Stimulated activated naive CD8-positive, alpha-beta T cell treated with anti-CD3 and anti-CD28 coated beads, Interleukin-15, Interleukin-2, amounts not matched to agents 100 U/mL and 50 U/mL, for 24 hours (primary cell): ENCODE results near the gene EED.

Experiments used
- ATAC-seq: fragments of 150-1000 bp; cut with Tn5 transposase; one replicate; pipeline ENCODE4 v1.10.0; 2021
- DNase-seq: peaks from one replicate; pipeline ENCODE4 v3.0.0; 2021

EED gene, protein sequence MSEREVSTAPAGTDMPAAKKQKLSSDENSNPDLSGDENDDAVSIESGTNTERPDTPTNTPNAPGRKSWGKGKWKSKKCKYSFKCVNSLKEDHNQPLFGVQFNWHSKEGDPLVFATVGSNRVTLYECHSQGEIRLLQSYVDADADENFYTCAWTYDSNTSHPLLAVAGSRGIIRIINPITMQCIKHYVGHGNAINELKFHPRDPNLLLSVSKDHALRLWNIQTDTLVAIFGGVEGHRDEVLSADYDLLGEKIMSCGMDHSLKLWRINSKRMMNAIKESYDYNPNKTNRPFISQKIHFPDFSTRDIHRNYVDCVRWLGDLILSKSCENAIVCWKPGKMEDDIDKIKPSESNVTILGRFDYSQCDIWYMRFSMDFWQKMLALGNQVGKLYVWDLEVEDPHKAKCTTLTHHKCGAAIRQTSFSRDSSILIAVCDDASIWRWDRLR

DNA sequence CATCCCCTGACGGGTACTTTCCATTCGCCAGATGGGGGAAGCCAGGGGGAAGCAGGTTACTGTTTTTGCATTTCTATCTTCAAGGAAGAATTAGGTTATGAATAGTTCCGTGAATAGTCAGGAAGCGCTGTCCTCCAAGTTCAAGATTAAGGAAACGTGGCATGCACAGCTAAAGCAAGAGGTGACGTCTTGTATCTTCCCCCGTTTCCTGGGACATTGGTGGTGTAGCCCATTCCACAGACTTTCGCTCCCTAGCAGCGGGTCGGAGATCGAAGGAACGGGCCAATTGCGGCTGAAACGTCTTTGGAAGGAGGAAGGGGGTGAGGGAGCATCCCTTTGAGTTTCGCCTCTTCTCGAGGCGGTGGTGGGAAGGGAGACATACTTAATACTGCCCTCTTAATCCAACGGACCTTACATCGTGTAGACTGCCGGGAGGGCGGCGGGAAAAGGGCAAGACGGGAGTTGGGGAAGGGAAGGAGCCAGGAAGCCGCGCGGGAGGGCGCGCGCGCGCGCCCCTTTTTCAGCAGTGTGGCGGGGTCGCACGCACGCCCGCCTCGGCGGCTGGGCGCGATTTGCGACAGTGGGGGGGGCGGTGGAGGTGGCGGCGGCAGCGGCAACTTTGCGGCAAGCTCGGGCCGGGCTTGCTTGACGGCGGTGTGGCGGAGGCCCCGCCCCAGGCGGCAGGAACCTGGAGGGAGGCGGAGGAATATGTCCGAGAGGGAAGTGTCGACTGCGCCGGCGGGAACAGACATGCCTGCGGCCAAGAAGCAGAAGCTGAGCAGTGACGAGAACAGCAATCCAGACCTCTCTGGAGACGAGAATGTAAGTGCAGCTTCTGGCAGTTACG lies at the start of gene EED:
Gene EED, plus strand, starts transcription at position 232 of the 847 bp plus-strand sequence. Its CDS starts 477 bp downstream, at position 709.
- DNase-seq, result peak; percentile 97
- peak; percentile 81 for ATAC-seq

GRCh38 chr11:86194998-86195397 lies 49.6 kb upstream of the EED start:
- DNase-seq, result no peak
- no peak for ATAC-seq

DNA sequence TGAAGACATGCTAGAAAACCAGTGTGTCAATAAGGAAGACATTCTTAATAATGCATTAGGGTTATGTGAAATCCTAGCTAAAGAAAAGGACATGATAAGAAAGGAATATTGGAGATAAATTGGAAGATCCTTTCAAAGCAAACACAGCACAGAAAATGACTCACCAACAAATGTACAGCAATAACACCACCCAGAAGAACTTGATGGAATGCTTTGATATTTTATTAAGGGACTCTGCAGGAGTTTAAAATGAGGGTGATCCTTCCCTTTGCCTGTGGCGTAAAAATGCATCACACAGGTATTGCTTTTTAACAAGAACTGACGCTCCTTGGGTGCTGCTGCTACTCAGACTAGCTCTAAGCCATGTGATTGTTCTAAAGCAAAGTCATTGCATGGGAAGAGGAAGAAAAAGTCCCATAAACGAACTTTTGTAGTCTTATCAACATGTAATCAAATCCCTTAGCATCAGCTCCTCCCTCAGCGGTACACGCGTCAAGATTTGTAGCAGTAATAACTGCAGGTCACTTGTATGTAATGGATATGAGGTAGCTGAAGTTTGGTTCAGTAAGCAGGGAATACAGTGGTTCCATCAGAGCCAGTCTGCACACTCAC lies 48.4 kb upstream of the EED start:
- ATAC-seq, result no peak
- no peak for DNase-seq

DNA sequence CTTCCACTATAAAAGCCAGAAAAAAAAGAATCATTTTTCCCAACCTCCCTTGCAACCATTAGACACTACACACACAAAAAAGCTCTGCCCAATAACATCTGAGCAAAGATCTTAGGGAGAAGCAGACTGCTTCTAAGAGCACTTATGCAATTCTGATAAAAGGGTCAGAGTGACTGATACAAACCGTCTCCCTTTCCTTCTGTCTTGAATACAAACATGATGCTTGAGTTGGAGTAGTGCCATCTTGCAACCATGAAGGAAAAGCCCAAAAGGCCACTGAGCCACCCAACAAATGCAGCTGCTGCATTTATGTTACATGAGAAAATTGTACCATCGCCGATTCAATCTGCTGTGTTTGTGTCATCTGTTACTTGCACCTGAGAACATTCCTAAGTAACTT lies 47.6 kb upstream of the EED start:
- ATAC-seq (no peak), DNase-seq (no peak)

- DNase-seq (no peak), ATAC-seq (no peak)
Observed at GRCh38 chr11:86197448-86197847, 47.1 kb upstream of the EED start.

GRCh38 chr11:86198139-86198538 lies 46.4 kb upstream of the EED start:
- DNase-seq, result no peak

DNA sequence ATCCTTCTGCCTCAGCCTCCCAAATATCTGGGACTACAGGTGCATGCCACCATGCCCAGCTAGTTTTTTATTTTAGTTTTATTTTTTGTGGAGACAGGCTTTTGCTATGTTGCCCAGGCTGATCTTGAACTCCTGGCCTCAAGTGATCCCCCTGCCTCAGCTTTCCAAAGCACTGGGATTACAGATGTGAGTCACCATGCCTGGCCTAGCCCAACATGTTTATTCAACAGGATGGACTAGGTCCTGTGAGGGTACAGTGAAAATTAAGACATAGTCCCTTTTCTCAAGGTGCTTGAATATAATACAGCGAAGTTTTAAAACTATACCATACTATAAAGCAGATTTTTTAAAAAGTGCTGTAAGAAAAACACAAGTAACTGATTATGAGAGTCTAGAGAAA lies 45.2 kb upstream of the EED start:
- DNase-seq (no peak), ATAC-seq (no peak)

More at GRCh38 chr11:86198139-86198538, 46.4 kb upstream of the EED start:
- no peak for ATAC-seq

DNA sequence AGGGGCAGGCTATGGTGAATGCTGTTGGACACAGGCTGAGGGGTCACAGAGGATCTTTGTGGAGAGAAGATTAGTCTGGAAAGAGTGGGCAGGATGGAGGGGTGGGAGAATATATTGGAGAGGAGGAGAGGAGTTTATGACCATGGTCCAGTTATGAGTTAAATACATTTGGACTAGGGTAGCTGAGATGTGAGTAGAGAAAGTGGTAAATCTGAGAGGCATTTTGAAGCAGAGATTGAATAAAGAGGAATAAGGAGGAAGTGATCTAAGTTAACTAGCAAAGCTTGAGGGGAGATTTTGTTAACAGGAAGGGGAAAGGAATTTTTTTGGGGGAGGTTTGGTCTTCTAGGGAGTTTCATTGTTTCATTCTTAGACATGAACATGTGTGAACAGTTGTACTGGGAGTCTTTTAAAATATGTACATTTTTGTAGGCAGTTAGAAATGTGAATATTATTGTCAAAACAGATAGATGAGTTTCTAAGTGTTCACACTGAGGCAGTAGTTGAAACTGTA lies 43.1 kb upstream of the EED start:
- ATAC-seq (no peak), DNase-seq (no peak)

- DNase-seq, result no peak
Observed at GRCh38 chr11:86202013-86202336, 42.6 kb upstream of the EED start.

DNA sequence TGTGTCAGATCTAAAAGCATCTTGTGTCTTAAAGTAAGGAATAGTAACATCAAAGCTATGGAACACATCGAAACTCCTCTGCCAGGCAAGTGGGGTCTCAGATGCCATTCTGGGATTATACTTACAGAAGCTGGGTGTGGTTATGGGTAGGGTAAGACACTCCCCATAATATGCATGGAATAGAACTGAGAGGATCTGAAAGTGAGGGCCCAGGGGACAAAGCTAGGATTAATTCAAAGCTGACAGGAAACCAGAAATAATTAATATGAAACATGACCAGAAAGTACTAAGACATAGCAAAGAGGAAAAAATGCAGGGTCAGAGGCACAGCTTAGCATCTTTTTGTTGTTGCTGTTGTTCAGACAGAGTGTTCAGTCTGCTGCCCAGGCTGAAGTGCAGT lies 40.2 kb upstream of the EED start:
- no peak for ATAC-seq
- DNase-seq, result no peak

More at GRCh38 chr11:86202013-86202336, 42.6 kb upstream of the EED start:
- ATAC-seq, result peak; percentile 95

DNA sequence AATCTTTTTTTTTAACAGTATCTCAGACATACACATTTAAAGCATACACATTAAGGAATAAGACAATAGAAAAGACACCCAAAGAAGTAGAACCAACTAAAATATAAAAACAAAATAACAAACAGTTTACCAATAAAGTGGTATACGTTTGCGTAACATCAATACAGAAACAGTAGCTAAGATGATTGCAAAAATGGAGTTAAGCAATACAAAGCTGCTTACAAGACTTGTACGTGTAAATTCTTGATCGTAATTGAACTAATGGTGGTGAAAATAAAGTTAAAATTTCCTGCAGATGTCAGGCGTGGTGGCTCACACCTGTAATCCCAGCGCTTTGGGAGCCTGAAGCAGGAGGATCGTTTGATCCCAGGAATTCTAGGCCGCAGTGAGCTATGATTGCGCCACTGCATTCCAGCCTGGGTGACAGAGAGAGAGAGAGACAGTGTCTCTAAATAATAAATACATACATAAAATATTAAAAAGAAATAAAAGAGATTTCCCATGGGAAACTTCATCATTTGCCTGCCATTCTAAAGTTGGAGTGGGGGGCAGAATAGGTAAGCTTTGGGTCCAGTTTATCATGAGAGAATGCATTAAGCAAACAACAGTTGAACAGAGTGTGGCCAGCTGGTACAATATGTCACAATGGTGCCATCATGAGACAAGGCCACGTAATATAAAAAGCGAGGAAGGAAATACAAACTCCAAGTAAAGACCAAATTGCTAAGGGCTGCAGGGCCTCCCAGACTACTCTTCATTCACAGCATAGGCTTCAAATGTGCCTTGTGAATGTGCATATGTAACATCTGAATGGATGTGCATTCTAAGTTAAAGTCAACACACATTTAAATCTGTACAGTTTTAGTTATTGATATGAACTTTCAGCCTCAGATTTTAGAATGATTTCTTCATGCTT lies 38.9 kb upstream of the EED start:
- DNase-seq (no peak), ATAC-seq (no peak)

DNA sequence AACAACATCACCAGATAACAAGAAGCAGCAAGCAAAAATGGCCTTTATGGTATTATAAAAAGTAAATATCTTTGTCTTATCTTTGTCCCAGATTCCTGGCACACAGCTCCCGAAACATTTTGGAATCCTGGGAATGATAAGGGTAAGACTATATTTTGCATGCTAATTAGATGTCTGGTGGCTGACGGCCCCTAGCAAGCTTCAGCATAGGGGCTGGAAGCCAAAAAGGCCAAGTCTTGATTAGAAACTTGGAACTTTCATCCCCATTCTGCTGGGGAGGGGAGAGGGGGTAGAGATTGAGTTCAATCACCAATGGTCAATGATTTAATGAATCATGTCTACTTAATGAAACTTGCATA lies 38.2 kb upstream of the EED start:
- ATAC-seq (no peak), DNase-seq (no peak)

DNA sequence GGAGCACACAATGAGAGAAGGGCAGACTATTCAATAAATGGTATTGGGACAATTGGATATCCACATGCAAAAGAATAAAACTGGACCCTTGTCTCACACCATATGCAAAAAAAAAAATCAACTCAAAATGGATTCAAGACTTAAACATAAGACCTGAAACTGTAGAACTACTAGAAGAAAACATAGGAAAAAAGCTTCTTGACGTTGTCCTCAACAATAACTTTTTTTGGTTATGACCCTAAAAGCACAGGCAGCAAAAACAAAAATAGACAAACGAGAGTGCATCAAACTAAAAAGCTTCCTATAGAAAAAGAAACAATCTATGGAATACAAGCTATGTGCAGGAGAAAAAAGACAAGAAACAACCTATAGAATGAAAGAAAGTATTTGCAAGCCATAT lies 37.1 kb upstream of the EED start:
- ATAC-seq, result no peak
- no peak for DNase-seq

DNA sequence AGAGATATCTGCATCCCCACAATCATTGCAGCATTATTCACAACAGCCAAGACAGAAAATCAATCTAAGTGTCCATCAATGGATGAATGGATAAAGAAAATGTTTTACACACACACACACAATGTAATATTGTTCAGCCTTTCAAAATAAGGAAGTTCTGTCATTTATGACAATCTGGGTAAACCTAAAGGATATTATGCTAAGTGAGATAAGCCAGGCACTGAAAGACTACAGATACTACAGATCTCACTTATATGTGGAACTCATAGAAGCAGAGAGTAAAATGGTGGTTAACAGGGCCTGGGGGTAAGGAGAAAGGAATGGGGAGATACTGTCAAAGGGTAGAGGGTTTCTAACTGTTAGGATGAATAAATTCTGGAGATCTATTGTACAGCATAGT lies 36.0 kb upstream of the EED start:
- DNase-seq (no peak), ATAC-seq (no peak)

GRCh38 chr11:86209806-86210657 lies 34.5 kb upstream of the EED start:
- DNase-seq, result no peak
- no peak for ATAC-seq

GRCh38 chr11:86210898-86211297 lies 33.7 kb upstream of the EED start:
- ATAC-seq, result no peak
- no peak for DNase-seq

GRCh38 chr11:86211619-86212018 lies 32.9 kb upstream of the EED start:
- no peak for DNase-seq
- no peak for ATAC-seq

- no peak for ATAC-seq
Observed at GRCh38 chr11:86212019-86212611, 32.4 kb upstream of the EED start.

GRCh38 chr11:86214710-86215109 lies 29.8 kb upstream of the EED start:
- DNase-seq (peak; percentile 87), ATAC-seq (peak; percentile 78)

More at GRCh38 chr11:86212019-86212611, 32.4 kb upstream of the EED start:
- no peak for DNase-seq
